Effector memory CD4-positive, alpha-beta T cell (primary cell): ENCODE measurements around the gene HLCS.

Experiments used
- DNase-seq, 3 donors: peaks; one replicate each; pipeline ENCODE4 v3.0.0-alpha.2; 2020
- H3K27ac ChIP-seq: 2 replicates; pipeline ENCODE4 v1.7.0; 2013; ENCODE audit warnings: mild to moderate bottlenecking, low read length, moderate library complexity; ENCODE audit not compliant: insufficient read depth, poor library complexity, severe bottlenecking
- H3K27me3 ChIP-seq: replicated peaks from 2 replicates; pipeline ENCODE4 v1.7.0; 2013; ENCODE audit warnings: mild to moderate bottlenecking, low read length; ENCODE audit not compliant: insufficient read depth, control insufficient read depth, poor library complexity, severe bottlenecking
- H3K36me3 ChIP-seq: 2 replicates; pipeline ENCODE4 v1.7.0; 2013; ENCODE audit warnings: mild to moderate bottlenecking, low read length, moderate library complexity; ENCODE audit not compliant: control insufficient read depth, insufficient read depth
- H3K4me1 ChIP-seq: 2 replicates; pipeline ENCODE4 v1.7.0; 2013; ENCODE audit warnings: low read length, mild to moderate bottlenecking; ENCODE audit not compliant: control insufficient read depth, insufficient read depth, poor library complexity, severe bottlenecking
- H3K4me3 ChIP-seq: 2 replicates; pipeline ENCODE4 v1.7.0; 2013; ENCODE audit warnings: low read length, low read depth, mild to moderate bottlenecking; ENCODE audit not compliant: insufficient read depth, poor library complexity, severe bottlenecking
- H3K9me3 ChIP-seq: 2 replicates; pipeline ENCODE4 v1.7.0; 2013; ENCODE audit warnings: mild to moderate bottlenecking, low read length, moderate library complexity; ENCODE audit not compliant: control insufficient read depth

Gene HLCS

GRCh38 chr21:36743008-36743407, 223.5 kb downstream of the HLCS start:
- Histone ChIP-seq H3K36me3 (no peaks in the 10 kb centered on the region), H3K9me3 (no peaks in the 10 kb centered on the region), H3K4me1 (peaks cover 4% of the 10 kb centered on the region), H3K27me3 (peaks cover 4% of the 10 kb centered on the region), H3K27ac (no peak overlapping the region), H3K4me3 (no peak overlapping the region)
- no peak for DNase-seq

GRCh38 chr21:36741506-36741905, 225.0 kb downstream of the HLCS start:
- Histone ChIP-seq H3K36me3 (no peaks in the 10 kb centered on the region), H3K9me3 (no peaks in the 10 kb centered on the region), H3K4me1 (no peaks in the 10 kb centered on the region), H3K4me3 (no peak overlapping the region), H3K27me3 (no peaks in the 10 kb centered on the region), H3K27ac (no peak overlapping the region)
- DNase-seq, result no peak

- Histone ChIP-seq H3K27ac (no peak overlapping the region), H3K9me3 (no peaks in the 10 kb centered on the region), H3K27me3 (no peaks in the 10 kb centered on the region), H3K4me1 (no peaks in the 10 kb centered on the region), H3K36me3 (no peaks in the 10 kb centered on the region), H3K4me3 (no peak overlapping the region)
- no peak for DNase-seq
Observed at GRCh38 chr21:36738489-36739126, 227.9 kb downstream of the HLCS start.

- H3K4me3 ChIP-seq, result no peak overlapping the region
- H3K4me1 ChIP-seq, result no peaks in the 10 kb centered on the region
- no peaks in the 10 kb centered on the region for H3K9me3 ChIP-seq
- no peak overlapping the region for H3K27ac ChIP-seq
- H3K27me3 ChIP-seq, result no peaks in the 10 kb centered on the region
- H3K36me3 ChIP-seq, result no peaks in the 10 kb centered on the region
- DNase-seq, result no peak
Observed at GRCh38 chr21:36735724-36736320, 230.6 kb downstream of the HLCS start.

- no peaks in the 10 kb centered on the region for H3K27me3 ChIP-seq
- no peak overlapping the region for H3K27ac ChIP-seq
- H3K36me3 ChIP-seq, result no peaks in the 10 kb centered on the region
- no peak overlapping the region for H3K4me3 ChIP-seq
- H3K9me3 ChIP-seq, result no peaks in the 10 kb centered on the region
- no peaks in the 10 kb centered on the region for H3K4me1 ChIP-seq
- DNase-seq, result no peak
Observed at GRCh38 chr21:36735201-36735515, 231.3 kb downstream of the HLCS start.

GRCh38 chr21:36734367-36735200, 231.9 kb downstream of the HLCS start:
- Histone ChIP-seq H3K27ac (no peak overlapping the region), H3K36me3 (no peaks in the 10 kb centered on the region), H3K9me3 (no peaks in the 10 kb centered on the region), H3K4me1 (no peaks in the 10 kb centered on the region), H3K27me3 (no peaks in the 10 kb centered on the region), H3K4me3 (no peak overlapping the region)
- no peak for DNase-seq

- Histone ChIP-seq H3K9me3 (no peaks in the 10 kb centered on the region), H3K4me1 (no peaks in the 10 kb centered on the region), H3K4me3 (no peak overlapping the region), H3K27ac (no peak overlapping the region), H3K36me3 (no peaks in the 10 kb centered on the region), H3K27me3 (no peaks in the 10 kb centered on the region)
- no peak for DNase-seq
Observed at GRCh38 chr21:36733857-36734256, 232.6 kb downstream of the HLCS start.

- no peak for DNase-seq
- H3K9me3 ChIP-seq, result no peaks in the 10 kb centered on the region
- H3K27ac ChIP-seq, result no peak overlapping the region
- no peaks in the 10 kb centered on the region for H3K27me3 ChIP-seq
- H3K4me1 ChIP-seq, result no peaks in the 10 kb centered on the region
- no peak overlapping the region for H3K4me3 ChIP-seq
- H3K36me3 ChIP-seq, result no peaks in the 10 kb centered on the region
Observed at GRCh38 chr21:36732761-36733160, 233.7 kb downstream of the HLCS start.

GRCh38 chr21:36732217-36732616, 234.3 kb downstream of the HLCS start:
- no peak overlapping the region for H3K4me3 ChIP-seq
- no peaks in the 10 kb centered on the region for H3K4me1 ChIP-seq
- no peaks in the 10 kb centered on the region for H3K9me3 ChIP-seq
- no peaks in the 10 kb centered on the region for H3K36me3 ChIP-seq
- H3K27ac ChIP-seq, result no peak overlapping the region
- no peaks in the 10 kb centered on the region for H3K27me3 ChIP-seq
- DNase-seq, result no peak
